ENCODE data around the gene NID2.

The NID2 gene

GRCh38 chr14:52052288-52052943, 16.4 kb downstream of the NID2 start:
- peak; percentile 45 for DNase-seq (ENCODE audit: low read depth)
- Histone ChIP-seq H3K9ac (ENCODE audit: low read length) (peak overlapping the region; percentile 80), H3K36me3 (ENCODE audit: control insufficient read depth, insufficient read depth, low read length, severe bottlenecking) (peaks cover 10% of the 10 kb centered on the region)

GRCh38 chr14:52051871-52052270, 17.0 kb downstream of the NID2 start:
- Histone ChIP-seq H3K27me3 (replicated peaks; ENCODE audit: control insufficient read depth, insufficient read depth, low read length) (no peaks in the 10 kb centered on the region), H3K36me3 (ENCODE audit: control insufficient read depth, insufficient read depth, low read length, severe bottlenecking) (peaks cover 13% of the 10 kb centered on the region), H3K4me1 (ENCODE audit: control insufficient read depth, insufficient read depth, low read length) (peaks cover 88% of the 10 kb centered on the region), H3K4me3 (ENCODE audit: low read length) (peak overlapping the region; percentile 55), H3K9ac (ENCODE audit: low read length) (peak overlapping the region; percentile 80), H3K9me3 (ENCODE audit: control insufficient read depth, low read length) (no peaks in the 10 kb centered on the region)
- DNase-seq (ENCODE audit: low read depth) = no peak

More at GRCh38 chr14:52052288-52052943, 16.4 kb downstream of the NID2 start:
- no peaks in the 10 kb centered on the region for H3K27me3 ChIP-seq (replicated peaks; ENCODE audit: control insufficient read depth, insufficient read depth, low read length)
- H3K4me3 ChIP-seq (ENCODE audit: low read length) = peak overlapping the region; percentile 58
- no peaks in the 10 kb centered on the region for H3K9me3 ChIP-seq (ENCODE audit: control insufficient read depth, low read length)
- peaks cover 84% of the 10 kb centered on the region for H3K4me1 ChIP-seq (ENCODE audit: control insufficient read depth, insufficient read depth, low read length)

- Histone ChIP-seq H3K4me3 (ENCODE audit: low read length) (peak overlapping the region; percentile 55), H3K4me1 (ENCODE audit: control insufficient read depth, insufficient read depth, low read length) (peaks cover 94% of the 10 kb centered on the region), H3K36me3 (ENCODE audit: control insufficient read depth, insufficient read depth, low read length, severe bottlenecking) (peaks cover 13% of the 10 kb centered on the region), H3K9ac (ENCODE audit: low read length) (peak overlapping the region; percentile 80), H3K9me3 (ENCODE audit: control insufficient read depth, low read length) (no peaks in the 10 kb centered on the region), H3K27me3 (replicated peaks; ENCODE audit: control insufficient read depth, insufficient read depth, low read length) (no peaks in the 10 kb centered on the region)
- no peak for DNase-seq (ENCODE audit: low read depth)
Measured at GRCh38 chr14:52051251-52051650, 17.6 kb downstream of the NID2 start.

- Histone ChIP-seq H3K27me3 (replicated peaks; ENCODE audit: control insufficient read depth, insufficient read depth, low read length) (no peaks in the 10 kb centered on the region), H3K9ac (ENCODE audit: low read length) (peak overlapping the region; percentile 80), H3K4me1 (ENCODE audit: control insufficient read depth, insufficient read depth, low read length) (peaks cover 93% of the 10 kb centered on the region), H3K9me3 (ENCODE audit: control insufficient read depth, low read length) (no peaks in the 10 kb centered on the region), H3K4me3 (ENCODE audit: low read length) (no peak overlapping the region), H3K36me3 (ENCODE audit: control insufficient read depth, insufficient read depth, low read length, severe bottlenecking) (peaks cover 13% of the 10 kb centered on the region)
- DNase-seq (ENCODE audit: low read depth) = no peak
Measured at GRCh38 chr14:52049721-52050588, 18.9 kb downstream of the NID2 start.

GRCh38 chr14:52049271-52049670, 19.6 kb downstream of the NID2 start:
- Histone ChIP-seq H3K27me3 (replicated peaks; ENCODE audit: control insufficient read depth, insufficient read depth, low read length) (no peaks in the 10 kb centered on the region), H3K36me3 (ENCODE audit: control insufficient read depth, insufficient read depth, low read length, severe bottlenecking) (peaks cover 13% of the 10 kb centered on the region), H3K9ac (ENCODE audit: low read length) (peak overlapping the region; percentile 52), H3K4me1 (ENCODE audit: control insufficient read depth, insufficient read depth, low read length) (peaks cover 92% of the 10 kb centered on the region), H3K9me3 (ENCODE audit: control insufficient read depth, low read length) (no peaks in the 10 kb centered on the region), H3K4me3 (ENCODE audit: low read length) (no peak overlapping the region)
- no peak for DNase-seq (ENCODE audit: low read depth)

- no peaks in the 10 kb centered on the region for H3K27me3 ChIP-seq (replicated peaks; ENCODE audit: control insufficient read depth, insufficient read depth, low read length)
- no peak for DNase-seq (ENCODE audit: low read depth)
- H3K9me3 ChIP-seq (ENCODE audit: control insufficient read depth, low read length) = no peaks in the 10 kb centered on the region
- peak overlapping the region; percentile 52 for H3K9ac ChIP-seq (ENCODE audit: low read length)
- H3K4me1 ChIP-seq (ENCODE audit: control insufficient read depth, insufficient read depth, low read length) = peaks cover 90% of the 10 kb centered on the region
- peak overlapping the region; percentile 30 for H3K4me3 ChIP-seq (ENCODE audit: low read length)
- peaks cover 9% of the 10 kb centered on the region for H3K36me3 ChIP-seq (ENCODE audit: control insufficient read depth, insufficient read depth, low read length, severe bottlenecking)
Measured at GRCh38 chr14:52048641-52049204, 20.1 kb downstream of the NID2 start.

GRCh38 chr14:52048116-52048515, 20.7 kb downstream of the NID2 start:
- DNase-seq (ENCODE audit: low read depth) = no peak
- H3K36me3 ChIP-seq (ENCODE audit: control insufficient read depth, insufficient read depth, low read length, severe bottlenecking) = peaks cover 5% of the 10 kb centered on the region
- no peaks in the 10 kb centered on the region for H3K9me3 ChIP-seq (ENCODE audit: control insufficient read depth, low read length)
- H3K4me3 ChIP-seq (ENCODE audit: low read length) = peak overlapping the region; percentile 30
- H3K27me3 ChIP-seq (replicated peaks; ENCODE audit: control insufficient read depth, insufficient read depth, low read length) = no peaks in the 10 kb centered on the region
- H3K4me1 ChIP-seq (ENCODE audit: control insufficient read depth, insufficient read depth, low read length) = peaks cover 89% of the 10 kb centered on the region
- peak overlapping the region; percentile 52 for H3K9ac ChIP-seq (ENCODE audit: low read length)

- Histone ChIP-seq H3K4me3 (ENCODE audit: low read length) (no peak overlapping the region), H3K36me3 (ENCODE audit: control insufficient read depth, insufficient read depth, low read length, severe bottlenecking) (peaks cover 12% of the 10 kb centered on the region)
Measured at GRCh38 chr14:52046376-52046917, 22.4 kb downstream of the NID2 start.

GRCh38 chr14:52044791-52045522, 23.9 kb downstream of the NID2 start:
- peaks cover 25% of the 10 kb centered on the region for H3K36me3 ChIP-seq (ENCODE audit: control insufficient read depth, insufficient read depth, low read length, severe bottlenecking)
- peak overlapping the region; percentile 6 for H3K4me3 ChIP-seq (ENCODE audit: low read length)
- peaks cover 72% of the 10 kb centered on the region for H3K4me1 ChIP-seq (ENCODE audit: control insufficient read depth, insufficient read depth, low read length)
- H3K9me3 ChIP-seq (ENCODE audit: control insufficient read depth, low read length) = no peaks in the 10 kb centered on the region
- H3K9ac ChIP-seq (ENCODE audit: low read length) = peak overlapping the region; percentile 73
- DNase-seq (ENCODE audit: low read depth) = peak; percentile 92
- H3K27me3 ChIP-seq (replicated peaks; ENCODE audit: control insufficient read depth, insufficient read depth, low read length) = no peaks in the 10 kb centered on the region

More at GRCh38 chr14:52046376-52046917, 22.4 kb downstream of the NID2 start:
- Histone ChIP-seq H3K27me3 (replicated peaks; ENCODE audit: control insufficient read depth, insufficient read depth, low read length) (no peaks in the 10 kb centered on the region), H3K9me3 (ENCODE audit: control insufficient read depth, low read length) (no peaks in the 10 kb centered on the region), H3K4me1 (ENCODE audit: control insufficient read depth, insufficient read depth, low read length) (peaks cover 87% of the 10 kb centered on the region), H3K9ac (ENCODE audit: low read length) (peak overlapping the region; percentile 14)
- no peak for DNase-seq (ENCODE audit: low read depth)

GRCh38 chr14:52043690-52044089, 25.2 kb downstream of the NID2 start:
- H3K36me3 ChIP-seq (ENCODE audit: control insufficient read depth, insufficient read depth, low read length, severe bottlenecking) = peaks cover 38% of the 10 kb centered on the region
- H3K9ac ChIP-seq (ENCODE audit: low read length) = peak overlapping the region; percentile 5
- DNase-seq (ENCODE audit: low read depth) = peak; percentile 64
- no peaks in the 10 kb centered on the region for H3K9me3 ChIP-seq (ENCODE audit: control insufficient read depth, low read length)
- no peak overlapping the region for H3K4me3 ChIP-seq (ENCODE audit: low read length)
- peaks cover 60% of the 10 kb centered on the region for H3K4me1 ChIP-seq (ENCODE audit: control insufficient read depth, insufficient read depth, low read length)
- no peaks in the 10 kb centered on the region for H3K27me3 ChIP-seq (replicated peaks; ENCODE audit: control insufficient read depth, insufficient read depth, low read length)

Data from adipocyte (in vitro differentiated cells).